ENCODE measurements around the gene PTTG1IP.
A peak's percentile ranks its signal among the peaks of the same experiment; 100 is the strongest.

PTTG1IP gene

DNA sequence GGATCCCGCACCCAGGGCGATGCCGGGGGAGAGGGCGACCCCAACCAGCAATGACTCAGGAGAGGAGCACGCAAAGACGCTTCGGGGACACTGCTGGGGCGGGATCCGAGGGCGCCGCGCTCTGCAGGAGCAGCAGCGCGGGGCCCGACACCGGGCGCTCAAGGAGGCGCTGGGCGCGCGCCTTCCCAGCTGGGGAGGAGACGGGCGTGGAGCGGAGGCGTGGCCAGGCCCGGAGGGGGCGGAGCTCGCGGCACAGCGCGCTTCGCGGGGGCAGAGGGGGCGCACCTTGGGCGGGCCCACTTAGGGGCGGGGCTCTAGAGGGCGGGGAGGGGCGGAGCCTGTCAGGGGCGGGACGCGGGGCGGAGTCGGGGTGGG lies 56.0 kb downstream of the PTTG1IP start:
- peak; percentile 94 for DNase-seq (ENCODE audit: low read depth)
- TF ChIP-seq, protein P1, sequence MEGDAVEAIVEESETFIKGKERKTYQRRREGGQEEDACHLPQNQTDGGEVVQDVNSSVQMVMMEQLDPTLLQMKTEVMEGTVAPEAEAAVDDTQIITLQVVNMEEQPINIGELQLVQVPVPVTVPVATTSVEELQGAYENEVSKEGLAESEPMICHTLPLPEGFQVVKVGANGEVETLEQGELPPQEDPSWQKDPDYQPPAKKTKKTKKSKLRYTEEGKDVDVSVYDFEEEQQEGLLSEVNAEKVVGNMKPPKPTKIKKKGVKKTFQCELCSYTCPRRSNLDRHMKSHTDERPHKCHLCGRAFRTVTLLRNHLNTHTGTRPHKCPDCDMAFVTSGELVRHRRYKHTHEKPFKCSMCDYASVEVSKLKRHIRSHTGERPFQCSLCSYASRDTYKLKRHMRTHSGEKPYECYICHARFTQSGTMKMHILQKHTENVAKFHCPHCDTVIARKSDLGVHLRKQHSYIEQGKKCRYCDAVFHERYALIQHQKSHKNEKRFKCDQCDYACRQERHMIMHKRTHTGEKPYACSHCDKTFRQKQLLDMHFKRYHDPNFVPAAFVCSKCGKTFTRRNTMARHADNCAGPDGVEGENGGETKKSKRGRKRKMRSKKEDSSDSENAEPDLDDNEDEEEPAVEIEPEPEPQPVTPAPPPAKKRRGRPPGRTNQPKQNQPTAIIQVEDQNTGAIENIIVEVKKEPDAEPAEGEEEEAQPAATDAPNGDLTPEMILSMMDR (conservative IDR thresholded peaks at IDR 0.05; ENCODE audit: low read depth, low read length) = no peak
- H3K4me3 ChIP-seq (ENCODE audit: low read depth, low read length) = peak overlapping the region; percentile 69

DNA sequence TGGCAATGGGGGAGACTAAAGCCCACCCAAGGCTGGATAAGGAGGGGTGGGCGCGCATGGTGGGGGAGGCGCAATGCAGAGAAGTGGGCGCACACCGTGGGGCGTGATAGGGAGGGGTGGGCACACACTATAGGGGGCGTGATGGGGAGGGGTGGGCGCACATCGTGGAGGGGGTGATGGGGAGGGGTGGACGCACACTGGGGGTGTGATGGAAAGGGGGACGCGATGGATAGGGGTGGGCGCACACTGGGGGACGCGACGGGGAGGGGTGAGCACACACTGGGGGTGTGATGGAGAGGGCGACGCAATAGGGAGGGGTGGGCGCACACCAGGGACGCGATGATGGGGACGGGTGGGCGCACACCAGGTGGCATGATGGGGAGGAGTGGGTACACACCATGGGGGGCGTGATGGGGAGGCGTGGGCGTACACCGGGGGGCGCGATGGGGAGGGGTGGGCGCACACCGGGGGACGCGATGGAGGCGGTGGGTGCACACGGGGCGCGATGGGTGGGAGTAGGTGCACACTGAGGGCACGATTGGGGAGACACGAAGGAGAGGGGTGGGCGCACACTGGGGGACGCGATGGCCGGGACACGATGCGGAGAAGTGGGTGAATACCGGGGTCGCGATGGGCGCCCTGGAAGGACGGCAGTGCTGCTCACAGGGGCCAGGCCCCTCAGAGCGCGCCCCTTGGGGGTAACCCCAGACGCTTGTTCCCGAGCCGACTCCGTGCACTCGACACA lies 56.6 kb downstream of the PTTG1IP start:
- DNase-seq (ENCODE audit: low read depth) = no peak
- TF ChIP-seq, protein P1 (conservative IDR thresholded peaks at IDR 0.05; ENCODE audit: low read depth, low read length) = no peak
- peak overlapping the region; percentile 69 for H3K4me3 ChIP-seq (ENCODE audit: low read depth, low read length)

DNA sequence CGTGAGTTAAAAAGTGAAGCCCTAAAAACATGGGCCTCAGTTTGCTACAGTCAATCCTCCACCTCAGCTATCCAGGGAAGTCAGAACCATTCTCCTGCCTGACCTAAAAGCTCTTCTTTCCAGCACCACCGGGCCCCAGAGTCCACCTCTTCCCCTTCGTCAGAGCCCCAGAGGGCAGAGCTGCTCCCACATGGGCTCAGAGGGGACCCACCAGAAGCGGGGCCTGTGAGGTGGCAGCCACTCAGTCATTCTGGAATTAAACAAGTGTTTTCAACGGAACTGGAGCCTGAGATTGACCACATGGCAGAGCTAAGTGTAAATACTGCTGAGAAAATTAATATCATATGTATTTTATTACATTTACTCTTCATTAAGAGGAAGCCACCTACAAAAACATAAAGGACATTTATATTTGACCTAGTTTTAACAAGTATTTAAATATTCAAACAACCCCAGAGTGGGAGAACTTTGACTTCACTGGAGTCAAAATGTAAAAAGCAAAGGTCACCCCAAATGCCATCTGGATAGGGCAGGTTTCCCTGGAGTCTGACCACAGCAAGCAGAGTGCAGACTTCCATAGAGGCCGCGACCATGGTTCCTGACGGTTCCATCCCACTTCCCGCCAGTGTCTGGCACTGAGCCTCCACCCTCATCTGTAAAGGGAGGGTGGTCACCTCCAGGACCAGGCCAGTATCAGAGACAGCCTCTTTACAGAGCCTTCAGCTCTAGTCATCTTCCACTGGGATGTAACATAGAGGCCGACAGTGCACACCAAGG lies 57.5 kb downstream of the PTTG1IP start:
- no peak overlapping the region for H3K4me3 ChIP-seq (ENCODE audit: low read depth, low read length)
- DNase-seq (ENCODE audit: low read depth) = no peak
- TF ChIP-seq, protein P1 (conservative IDR thresholded peaks at IDR 0.05; ENCODE audit: low read depth, low read length) = no peak

DNA sequence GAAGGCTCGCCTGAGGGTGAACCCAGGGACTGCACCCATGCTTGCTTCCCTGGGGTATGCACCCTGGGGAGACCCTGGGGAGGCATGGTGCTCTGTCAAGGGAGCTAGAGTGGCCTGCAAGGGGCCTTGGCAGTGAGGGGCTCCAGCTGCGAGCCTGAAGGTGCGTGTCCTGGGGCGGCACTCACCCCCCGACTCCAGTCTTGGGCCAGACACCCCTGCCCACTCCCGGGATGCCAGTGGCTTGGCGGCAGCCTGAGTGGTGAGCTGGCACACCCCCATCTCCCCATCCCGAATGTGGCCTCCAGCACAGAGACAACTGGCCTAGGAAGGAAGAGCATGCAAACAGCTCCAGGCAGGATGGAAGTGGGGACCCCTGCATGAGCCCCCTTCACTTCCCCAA lies 58.3 kb downstream of the PTTG1IP start:
- H3K4me3 ChIP-seq (ENCODE audit: low read depth, low read length) = no peak overlapping the region
- DNase-seq (ENCODE audit: low read depth) = no peak

DNA sequence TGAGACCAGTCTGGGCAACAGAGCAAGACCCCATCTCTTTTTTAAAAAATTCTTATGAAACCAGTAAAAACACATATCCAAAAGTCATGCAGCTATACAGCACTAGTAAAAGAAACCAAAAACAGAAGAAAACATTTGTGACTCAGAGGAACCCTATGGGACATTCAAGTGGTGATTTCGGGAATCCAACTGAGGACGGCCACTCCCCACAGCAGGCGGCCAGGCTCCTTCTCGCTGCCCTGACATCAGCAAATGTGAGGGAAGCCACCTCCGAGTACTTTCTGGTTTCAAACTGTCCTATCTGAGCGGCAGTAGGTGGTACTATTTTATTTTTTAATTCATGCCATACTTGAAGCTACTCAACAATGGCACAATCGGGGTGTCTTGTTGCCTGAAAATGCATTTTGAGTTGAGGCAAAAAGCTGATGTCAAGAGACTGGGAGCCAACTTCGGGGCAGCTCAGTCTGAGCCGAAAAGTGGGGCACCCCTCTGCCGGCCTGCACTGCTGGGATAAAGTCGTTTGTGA lies 58.9 kb downstream of the PTTG1IP start:
- no peak overlapping the region for H3K4me3 ChIP-seq (ENCODE audit: low read depth, low read length)
- TF ChIP-seq, protein P1 (conservative IDR thresholded peaks at IDR 0.05; ENCODE audit: low read depth, low read length) = no peak
- no peak for DNase-seq (ENCODE audit: low read depth)

More for the DNA sequence above, 58.3 kb downstream of the PTTG1IP start:
- TF ChIP-seq, protein P1 (conservative IDR thresholded peaks at IDR 0.05; ENCODE audit: low read depth, low read length) = no peak

DNA sequence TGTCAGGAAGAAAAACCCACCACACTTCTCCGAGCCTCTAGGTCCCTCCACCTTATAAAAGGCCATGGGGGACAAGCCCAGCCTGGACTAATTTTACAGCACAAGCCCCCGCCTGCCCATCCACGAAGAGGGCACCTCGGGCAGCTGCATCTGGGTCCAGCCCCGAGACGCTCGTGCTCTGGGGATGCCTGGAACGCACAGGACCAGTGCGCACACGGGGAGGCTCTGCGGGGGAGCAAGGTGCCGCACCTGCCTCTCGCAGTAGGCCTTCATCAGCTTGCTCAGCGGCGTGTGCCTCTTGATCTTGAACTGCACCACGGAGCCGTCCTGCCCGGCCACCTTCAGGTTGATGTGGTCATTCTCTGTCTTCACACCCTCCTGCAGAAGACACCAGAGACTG lies 59.8 kb downstream of the PTTG1IP start:
- TF ChIP-seq, protein P1 (conservative IDR thresholded peaks at IDR 0.05; ENCODE audit: low read depth, low read length) = no peak
- no peak for DNase-seq (ENCODE audit: low read depth)
- H3K4me3 ChIP-seq (ENCODE audit: low read depth, low read length) = no peak overlapping the region

All from choroid plexus epithelial cell (primary cell).